Measurements from ENCODE around the gene WNT9B.

DNA sequence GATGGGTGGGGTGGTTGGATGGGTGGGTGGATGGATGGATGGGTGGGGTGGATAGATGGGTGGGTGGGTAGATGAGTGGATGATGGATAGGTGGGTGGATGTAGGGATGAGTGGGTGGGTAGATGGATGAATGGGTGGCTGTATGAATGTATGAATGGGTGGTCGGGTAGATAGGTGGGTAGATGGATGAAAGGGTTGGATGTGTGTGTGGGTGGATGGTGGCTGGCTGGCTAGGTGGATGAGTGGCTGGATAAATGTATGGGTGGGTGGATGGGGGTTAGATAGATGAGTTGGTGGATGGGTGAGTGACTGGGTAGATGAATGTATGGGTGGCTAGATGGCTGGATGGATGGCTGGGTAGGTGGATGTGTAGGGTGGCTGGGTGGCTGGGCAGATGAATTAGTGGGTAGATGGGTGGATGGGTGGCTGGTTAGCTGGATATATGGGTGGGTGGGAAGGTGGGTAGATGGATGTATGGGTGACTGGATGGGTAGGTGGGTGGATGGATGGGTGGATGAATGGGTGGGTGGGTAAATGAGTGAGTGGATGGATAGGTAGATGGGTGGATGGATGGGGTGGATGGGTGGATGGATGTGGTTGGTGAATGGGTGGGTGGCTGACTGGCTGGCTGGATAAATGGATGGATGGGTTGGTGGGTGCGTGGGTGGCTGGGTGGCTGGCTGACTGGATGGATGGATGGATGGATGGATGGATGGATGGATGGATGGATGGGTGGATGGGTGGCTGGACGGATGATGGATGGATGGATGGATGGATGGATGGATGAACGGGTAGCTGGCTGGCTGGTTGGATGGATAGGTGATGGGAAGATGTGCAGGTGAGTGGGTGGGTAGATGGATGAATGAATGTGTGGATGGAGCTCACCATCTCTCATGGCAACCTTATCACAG lies 52.6 kb downstream of the WNT9B start:
- no peak for TF ChIP-seq POLR2AphosphoS5 (IDR thresholded peaks at IDR 0.05; ENCODE audit: borderline replicate concordance, low read depth, low read length)
- no peak for TF ChIP-seq EZH2 (IDR thresholded peaks at IDR 0.05)
